DOHH2 (cell line): Measurements from ENCODE around the gene RCHY1.
"Not testable (repeated sequence)": the region's sequence is repeated elsewhere in the genome, so short reads cannot be mapped to it uniquely, and the experiment has no call there.

Experiments
- H3F3A ChIP-seq: fragments of 200-600 bp; sonication (generic), shearing (Covaris generic); 2 replicates; pipeline ENCODE4 v1.6.0; 2016; ENCODE audit warnings: antibody characterized with exemption, mild to moderate bottlenecking; ENCODE audit not compliant: control insufficient read depth, insufficient read depth
- H3K27ac ChIP-seq: fragments of 200-600 bp; sonication (generic); 2 replicates; pipeline ENCODE4 v1.5.1; 2014; ENCODE audit warnings: low read depth, mild to moderate bottlenecking, low read length, moderate library complexity
- H3K27me3 ChIP-seq: fragments of 200-600 bp; sonication (generic); 2 replicates; pipeline ENCODE4 v1.6.1; 2014; ENCODE audit warnings: mild to moderate bottlenecking, low read length, mixed read lengths; ENCODE audit not compliant: control insufficient read depth
- H3K36me3 ChIP-seq: fragments of 200-600 bp; sonication (generic); 2 replicates; pipeline ENCODE4 v1.6.1; 2014; ENCODE audit warnings: mild to moderate bottlenecking, low read length, moderate library complexity, mixed read lengths; ENCODE audit not compliant: control insufficient read depth
- H3K4me1 ChIP-seq: fragments of 200-600 bp; sonication (generic); 2 replicates; pipeline ENCODE4 v1.6.1; 2014; ENCODE audit warnings: mild to moderate bottlenecking, low read length, mixed read lengths; ENCODE audit not compliant: control insufficient read depth
- H3K4me2 ChIP-seq: fragments of 200-600 bp; sonication (generic); 2 replicates; pipeline ENCODE4 v1.6.0; 2014; ENCODE audit warnings: mild to moderate bottlenecking, low read length, moderate library complexity
- H3K4me3 ChIP-seq: fragments of 200-600 bp; sonication (generic); 2 replicates; pipeline ENCODE4 v1.5.1; 2014; ENCODE audit warnings: mild to moderate bottlenecking, low read length, mixed read lengths
- H3K79me2 ChIP-seq: fragments of 200-600 bp; sonication (generic); 2 replicates; pipeline ENCODE4 v1.6.1; 2014; ENCODE audit warnings: mild to moderate bottlenecking, low read length, mixed read lengths; ENCODE audit not compliant: control insufficient read depth
- H3K9me2 ChIP-seq: fragments of 200-600 bp; sonication (generic); replicated peaks from 2 replicates; pipeline ENCODE4 v1.6.1; 2014; ENCODE audit warnings: mild to moderate bottlenecking, low read length, mixed read lengths; ENCODE audit not compliant: control insufficient read depth
- H3K9me3 ChIP-seq: fragments of 200-600 bp; sonication (generic); 2 replicates; pipeline ENCODE4 v1.6.1; 2014; ENCODE audit warnings: antibody characterized with exemption, low read length, mixed read lengths; ENCODE audit not compliant: control insufficient read depth, insufficient read depth
- H4K20me1 ChIP-seq: fragments of 200-600 bp; sonication (generic); 2 replicates; pipeline ENCODE4 v1.6.0; 2014; ENCODE audit warnings: low read depth, mild to moderate bottlenecking, antibody characterized with exemption, low read length, moderate library complexity; ENCODE audit not compliant: control insufficient read depth, insufficient read depth
- CTCF ChIP-seq: fragments of 200-600 bp; sonication (generic); IDR thresholded peaks from one replicate; pipeline ENCODE4 v1.5.1; 2014; ENCODE audit warnings: antibody characterized with exemption, mild to moderate bottlenecking, low read depth, low read length; ENCODE audit not compliant: poor library complexity, severe bottlenecking
- EZH2phosphoT487 ChIP-seq: fragments of 200-600 bp; sonication (generic); IDR thresholded peaks from 2 replicates; pipeline ENCODE4 v1.6.1; 2017; ENCODE audit warnings: borderline replicate concordance, mild to moderate bottlenecking, antibody characterized with exemption, low read length, moderate library complexity, mixed read lengths

Gene RCHY1

GRCh38 chr4:75547647-75548387 is 33.6 kb upstream of the RCHY1 start:
- Histone ChIP-seq H3K9me3 (no peaks in the 10 kb centered on the region), H3K79me2 (no peaks in the 10 kb centered on the region), H3K27ac (no peak overlapping the region), H3K9me2 (no peaks in the 10 kb centered on the region), H3F3A (no peaks in the 10 kb centered on the region), H3K27me3 (no peaks in the 10 kb centered on the region), H4K20me1 (no peaks in the 10 kb centered on the region), H3K4me1 (no peaks in the 10 kb centered on the region), H3K4me3 (no peak overlapping the region), H3K36me3 (no peaks in the 10 kb centered on the region), H3K4me2 (no peak overlapping the region)
- no peak for TF ChIP-seq EZH2phosphoT487
- no peak for TF ChIP-seq CTCF

- H3K27me3 ChIP-seq, result no peaks in the 10 kb centered on the region
- no peak overlapping the region for H3K4me3 ChIP-seq
- no peaks in the 10 kb centered on the region for H3K36me3 ChIP-seq
- TF ChIP-seq CTCF, result no peak
- TF ChIP-seq EZH2phosphoT487, result no peak
- no peaks in the 10 kb centered on the region for H3K79me2 ChIP-seq
- H3K4me1 ChIP-seq, result no peaks in the 10 kb centered on the region
- H3F3A ChIP-seq, result no peaks in the 10 kb centered on the region
- no peak overlapping the region for H3K27ac ChIP-seq
- H3K9me2 ChIP-seq, result no peaks in the 10 kb centered on the region
- no peaks in the 10 kb centered on the region for H3K9me3 ChIP-seq
- no peak overlapping the region for H3K4me2 ChIP-seq
- no peaks in the 10 kb centered on the region for H4K20me1 ChIP-seq
Observed at GRCh38 chr4:75545526-75545925, 31.3 kb upstream of the RCHY1 start.

- Histone ChIP-seq H3K4me2 (no peak overlapping the region), H3K4me1 (no peaks in the 10 kb centered on the region), H3K4me3 (no peak overlapping the region), H3K9me3 (no peaks in the 10 kb centered on the region), H3K9me2 (no peaks in the 10 kb centered on the region), H3F3A (no peaks in the 10 kb centered on the region), H3K27ac (no peak overlapping the region), H3K36me3 (no peaks in the 10 kb centered on the region), H3K79me2 (no peaks in the 10 kb centered on the region), H4K20me1 (no peaks in the 10 kb centered on the region), H3K27me3 (no peaks in the 10 kb centered on the region)
- no peak for TF ChIP-seq CTCF
Observed at GRCh38 chr4:75544870-75545269, 30.7 kb upstream of the RCHY1 start.

- not testable (repeated sequence) for H3K4me1 ChIP-seq, H3K79me2 ChIP-seq, H3K9me3 ChIP-seq, H3K36me3 ChIP-seq, H3F3A ChIP-seq, H3K4me3 ChIP-seq, H3K9me2 ChIP-seq, H3K27me3 ChIP-seq, H4K20me1 ChIP-seq, H3K27ac ChIP-seq, H3K4me2 ChIP-seq
Observed at GRCh38 chr4:75544220-75544619, 30.0 kb upstream of the RCHY1 start.
